PC-9 (cell line): Measurements from ENCODE around the gene TMEM120A. TPM values are rescaled to one million over a fixed set of nuclear protein-coding genes. Genes with fewer than 3 reads are reported as not detected.

Experiments
- BruUV-seq: library from RNA; stranded (reverse); fragments of 400-500 nt; replicated peaks from 2 replicates; lab custom pipeline; 2021; lab: Mats Ljungman, UMichigan
- CTCF ChIA-PET: fragments of 300-600 bp; sonication (Branson Sonifier 250); formaldehyde crosslinking; loops from one replicate; lab custom pipeline; 2022; ENCODE audit warnings: antibody characterized with exemption; lab: Charles Lee
- POLR2A ChIA-PET: fragments of 300-600 bp; sonication (Branson Sonifier 250); formaldehyde crosslinking; loops from one replicate; lab custom pipeline; 2022; ENCODE audit warnings: antibody characterized with exemption; ENCODE audit not compliant: unreplicated experiment; lab: Charles Lee
- DNase-seq, 2 experiments: peaks; one replicate each; pipeline versions ENCODE4 v3.0.0 to v3.0.0-alpha.2; 2015 to 2022; ENCODE audit warnings: mixed read lengths in 1 of 2
- H2AFZ ChIP-seq: fragments of 200-600 bp; sonication (generic); 2 replicates; pipeline ENCODE4 v1.8.1; 2017; ENCODE audit warnings: antibody characterized with exemption
- H3F3A ChIP-seq: fragments of 200-600 bp; sonication (generic); 2 replicates; pipeline ENCODE4 v1.8.1; 2017; ENCODE audit warnings: antibody characterized with exemption, mild to moderate bottlenecking, low read depth; ENCODE audit not compliant: insufficient read depth
- H3K27ac ChIP-seq: fragments of 200-600 bp; sonication (generic); 2 replicates; pipeline ENCODE4 v1.6.1; 2016; ENCODE audit warnings: mixed run types
- H3K27me3 ChIP-seq: fragments of 200-600 bp; sonication (generic); 2 replicates; pipeline ENCODE4 v1.6.1; 2016; ENCODE audit warnings: low read depth, mixed run types; ENCODE audit not compliant: insufficient read depth
- H3K36me3 ChIP-seq: fragments of 200-600 bp; sonication (generic); 2 replicates; pipeline ENCODE4 v1.6.1; 2016; ENCODE audit warnings: low read depth, mixed run types
- H3K4me1 ChIP-seq: fragments of 200-600 bp; sonication (generic); replicated peaks from 2 replicates; pipeline ENCODE4 v1.6.1; 2016; ENCODE audit warnings: mixed run types; ENCODE audit not compliant: insufficient read depth
- H3K4me2 ChIP-seq: fragments of 200-600 bp; sonication (generic); 2 replicates; pipeline ENCODE4 v1.6.1; 2017; ENCODE audit warnings: mixed run types
- H3K4me3 ChIP-seq: fragments of 200-600 bp; sonication (generic); 2 replicates; pipeline ENCODE4 v1.6.1; 2016; ENCODE audit warnings: mixed run types
- H3K79me2 ChIP-seq: fragments of 200-600 bp; sonication (generic); 2 replicates; pipeline ENCODE4 v1.6.1; 2017; ENCODE audit warnings: low read depth, mixed run types
- H3K9me2 ChIP-seq: fragments of 200-600 bp; sonication (generic); 2 replicates; pipeline ENCODE4 v1.8.1; 2017; ENCODE audit warnings: mild to moderate bottlenecking; ENCODE audit not compliant: insufficient read depth
- H3K9me3 ChIP-seq: fragments of 200-600 bp; sonication (generic); 2 replicates; pipeline ENCODE4 v1.8.1; 2016; ENCODE audit warnings: low read depth; ENCODE audit not compliant: insufficient read depth
- H4K20me1 ChIP-seq: fragments of 200-600 bp; sonication (generic); 2 replicates; pipeline ENCODE4 v1.8.1; 2017; ENCODE audit not compliant: insufficient read depth
- EZH2 ChIP-seq: fragments of 200-600 bp; sonication (generic); IDR thresholded peaks from 2 replicates; pipeline ENCODE4 v1.8.0; 2017; ENCODE audit warnings: antibody characterized with exemption, low read depth
- intact Hi-C: fragments of 100-400 bp; cut with micrococcal nuclease; formaldehyde crosslinking; loops from one replicate; pipeline ENCODE4 v1.10.0; 2022; ENCODE audit not compliant: unreplicated experiment
- total RNA-seq: library from RNA; stranded (reverse); gene quantifications from 2 replicates; pipeline ENCODE4 v1.2.3, GENCODE V29; 2021
- TF ChIP-seq, protein P1 (sequence below): fragments of 200-600 bp; sonication (generic); conservative IDR thresholded peaks from 2 replicates; pipeline ENCODE4 v1.6.1; 2017; ENCODE audit warnings: mixed run types, antibody characterized with exemption, mild to moderate bottlenecking, moderate library complexity

Gene TMEM120A
- total RNA-seq, 1 experiment from 2014 or later: 27.0 TPM

GRCh38 chr7:75943864-75944263 lies 50.5 kb downstream of the TMEM120A start:
- peaks cover 39% of the 10 kb centered on the region for H3F3A ChIP-seq
- H3K79me2 ChIP-seq: peaks cover 43% of the 10 kb centered on the region
- no peak overlapping the region for H3K4me3 ChIP-seq
- ChIA-PET POLR2A (interaction anchor here (0.7 kb wide), 1 partner anchor 76 kb away, joined by 4 read pairs; no protein-coding TSS in a partner anchor), CTCF (no interaction called here)
- H3K36me3 ChIP-seq: peaks cover 4% of the 10 kb centered on the region; the same call in 1 of the 2 replicates
- H2AFZ ChIP-seq: no peak overlapping the region
- TF ChIP-seq, protein P1, sequence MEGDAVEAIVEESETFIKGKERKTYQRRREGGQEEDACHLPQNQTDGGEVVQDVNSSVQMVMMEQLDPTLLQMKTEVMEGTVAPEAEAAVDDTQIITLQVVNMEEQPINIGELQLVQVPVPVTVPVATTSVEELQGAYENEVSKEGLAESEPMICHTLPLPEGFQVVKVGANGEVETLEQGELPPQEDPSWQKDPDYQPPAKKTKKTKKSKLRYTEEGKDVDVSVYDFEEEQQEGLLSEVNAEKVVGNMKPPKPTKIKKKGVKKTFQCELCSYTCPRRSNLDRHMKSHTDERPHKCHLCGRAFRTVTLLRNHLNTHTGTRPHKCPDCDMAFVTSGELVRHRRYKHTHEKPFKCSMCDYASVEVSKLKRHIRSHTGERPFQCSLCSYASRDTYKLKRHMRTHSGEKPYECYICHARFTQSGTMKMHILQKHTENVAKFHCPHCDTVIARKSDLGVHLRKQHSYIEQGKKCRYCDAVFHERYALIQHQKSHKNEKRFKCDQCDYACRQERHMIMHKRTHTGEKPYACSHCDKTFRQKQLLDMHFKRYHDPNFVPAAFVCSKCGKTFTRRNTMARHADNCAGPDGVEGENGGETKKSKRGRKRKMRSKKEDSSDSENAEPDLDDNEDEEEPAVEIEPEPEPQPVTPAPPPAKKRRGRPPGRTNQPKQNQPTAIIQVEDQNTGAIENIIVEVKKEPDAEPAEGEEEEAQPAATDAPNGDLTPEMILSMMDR: no peak
- no peak for TF ChIP-seq EZH2
- H3K4me1 ChIP-seq: peaks cover 36% of the 10 kb centered on the region
- H3K9me3 ChIP-seq: peaks cover 5% of the 10 kb centered on the region; the same call in 1 of the 2 replicates
- DNase-seq: peak; percentile 56 to 79
- peak overlapping the region; percentile 83 for H3K27ac ChIP-seq
- BruUV-seq: no TSS peak
- intact Hi-C loops: no loop called here
- no peaks in the 10 kb centered on the region for H4K20me1 ChIP-seq
- H3K9me2 ChIP-seq: no peaks in the 10 kb centered on the region
- peak overlapping the region; percentile 62 for H3K4me2 ChIP-seq
- H3K27me3 ChIP-seq: no peaks in the 10 kb centered on the region

- no peak for TF ChIP-seq EZH2
- TF ChIP-seq, protein P1: no peak
- Histone ChIP-seq H4K20me1 (no peaks in the 10 kb centered on the region), H3K9me3 (peaks cover 5% of the 10 kb centered on the region; the same call in 1 of the 2 replicates), H2AFZ (no peak overlapping the region), H3K27me3 (no peaks in the 10 kb centered on the region), H3K9me2 (no peaks in the 10 kb centered on the region), H3F3A (peaks cover 16% of the 10 kb centered on the region; the same call in 1 of the 2 replicates), H3K36me3 (0 out of 2 replicates have a peak, but pooled peaks cover under 1% of the 10 kb centered on the region), H3K27ac (peak overlapping the region; percentile 58; the same call in 1 of the 2 replicates), H3K4me3 (no peak overlapping the region), H3K4me2 (no peak overlapping the region), H3K79me2 (peaks cover 19% of the 10 kb centered on the region; the same call in 1 of the 2 replicates), H3K4me1 (peaks cover 20% of the 10 kb centered on the region)
- BruUV-seq: no TSS peak
- ChIA-PET CTCF (no interaction called here), POLR2A (no interaction called here)
- no peak for DNase-seq
- intact Hi-C loops: no loop called here
These were observed 55.5 kb downstream of the TMEM120A start for GRCh38 chr7:75938921-75939320.

GRCh38 chr7:75937958-75938786 lies 56.2 kb downstream of the TMEM120A start:
- Histone ChIP-seq H3F3A (peaks cover 8% of the 10 kb centered on the region; the same call in 1 of the 2 replicates), H3K4me1 (peaks cover 12% of the 10 kb centered on the region), H3K4me2 (peak overlapping the region; percentile 13; the same call in 1 of the 2 replicates), H3K4me3 (no peak overlapping the region), H3K27me3 (no peaks in the 10 kb centered on the region), H2AFZ (no peak overlapping the region), H4K20me1 (no peaks in the 10 kb centered on the region), H3K9me3 (peaks cover 5% of the 10 kb centered on the region; the same call in 1 of the 2 replicates), H3K79me2 (peaks cover 19% of the 10 kb centered on the region; the same call in 1 of the 2 replicates), H3K36me3 (no peaks in the 10 kb centered on the region), H3K27ac (peak overlapping the region; percentile 58), H3K9me2 (no peaks in the 10 kb centered on the region)
- peak in 1 of 2 experiments; percentile 68 for DNase-seq
- intact Hi-C loops: no loop called here
- BruUV-seq: no TSS peak
- POLR2A ChIA-PET: interaction anchor here (0.5 kb wide), 1 partner anchor 48 kb away, joined by 3 read pairs; no protein-coding TSS in a partner anchor
- TF ChIP-seq EZH2: no peak
- TF ChIP-seq, protein P1: no peak
- CTCF ChIA-PET: interaction anchor here (0.6 kb wide), 1 partner anchor 16 kb away, joined by 12 read pairs; no protein-coding TSS in a partner anchor

Other genes with a start within 250 kb of the TMEM120A start
- gene CCL26, start 222.4 kb downstream of the TMEM120A start, total RNA-seq: not detected in 2 replicates
- not detected in 2 replicates for gene CCL24, start 180.8 kb downstream of the TMEM120A start, total RNA-seq
- gene RHBDD2, start 115.6 kb downstream of the TMEM120A start, total RNA-seq: 71.7 and 75.6 TPM in 2 replicates
- gene POR, start 79.4 kb downstream of the TMEM120A start, total RNA-seq: 151 and 205 TPM in 2 replicates
- gene STYXL1, start 53.4 kb upstream of the TMEM120A start, total RNA-seq: 77.7 and 98.2 TPM in 2 replicates
- 319 and 328 TPM in 2 replicates for gene MDH2, start 53.5 kb upstream of the TMEM120A start, total RNA-seq
- gene SRRM3, start 207.3 kb upstream of the TMEM120A start, total RNA-seq: 0.74 and 1.2 TPM in 2 replicates